Stimulated activated CD4-positive, alpha-beta T cell treated with anti-CD3 and anti-CD28 coated beads, TNF-alpha, amount 100 ng/mL, for 24 hours (primary cell): ENCODE data around the gene MTA1.

ENCODE experiments used
- DNase-seq, 3 experiments: peaks; one replicate each; pipeline ENCODE4 v3.0.0-alpha.2; 2020; ENCODE audit warnings: low read depth in 3 of 3

MTA1 gene

DNA sequence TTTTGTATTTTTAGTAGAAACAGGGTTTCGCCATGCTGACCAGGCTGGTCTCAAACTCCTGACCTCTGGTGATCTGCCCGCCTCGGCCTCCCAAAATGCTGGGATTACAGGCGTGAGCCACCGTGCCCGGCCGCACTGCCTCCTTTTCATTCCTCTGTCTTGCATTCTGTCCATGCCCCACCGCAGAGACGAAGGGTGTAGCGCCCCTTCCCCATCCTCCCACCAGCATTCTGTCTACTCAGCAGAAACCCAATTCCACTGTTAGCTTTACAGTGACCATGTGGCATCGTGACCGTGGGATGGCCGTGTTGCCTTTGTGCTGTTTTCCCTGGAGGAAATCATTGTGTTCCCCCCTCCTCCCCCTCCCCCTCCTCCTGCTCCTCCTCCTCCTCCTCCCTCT, 11.0 kb upstream of the MTA1 start:
- no peak for DNase-seq

DNA sequence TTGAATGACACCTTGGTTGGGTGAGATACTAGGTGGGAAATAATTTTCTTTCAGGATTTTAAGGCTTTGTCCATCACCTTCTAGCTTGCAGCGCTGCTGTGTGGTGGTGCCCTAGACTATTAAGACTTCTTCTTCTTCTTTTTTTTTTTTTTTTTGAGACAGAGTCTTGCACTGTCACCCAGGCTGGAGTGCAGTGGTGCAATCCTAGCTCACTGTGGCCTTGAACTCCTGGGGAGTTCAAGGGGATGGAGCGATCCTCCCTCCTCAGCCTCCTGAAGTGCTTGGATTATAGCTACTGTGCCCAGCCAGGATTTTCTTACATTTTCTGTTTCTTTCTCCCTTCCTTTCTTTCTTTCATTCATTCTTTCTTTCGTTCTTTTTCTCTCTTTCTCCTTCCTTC, 10.3 kb upstream of the MTA1 start:
- no peak for DNase-seq

DNA sequence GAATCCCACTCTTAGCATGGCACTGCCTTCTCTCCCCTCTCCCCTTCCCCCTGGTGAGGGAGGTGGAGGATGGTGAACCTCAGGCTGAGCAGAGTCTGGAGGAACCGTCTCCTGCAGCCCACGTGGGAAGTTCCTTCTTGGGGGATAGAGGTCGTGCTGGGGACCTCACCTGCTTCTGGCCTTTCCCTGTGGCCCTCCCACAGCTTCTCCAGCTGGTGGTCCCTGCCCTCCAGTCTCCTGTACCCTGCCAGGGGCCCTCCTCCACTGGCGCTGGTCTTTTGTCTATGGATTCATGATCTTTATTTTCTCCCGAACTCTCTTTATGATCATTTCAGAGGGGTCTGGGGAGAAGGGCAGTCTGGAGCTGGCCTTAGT, 9.0 kb upstream of the MTA1 start:
- DNase-seq: no peak

DNA sequence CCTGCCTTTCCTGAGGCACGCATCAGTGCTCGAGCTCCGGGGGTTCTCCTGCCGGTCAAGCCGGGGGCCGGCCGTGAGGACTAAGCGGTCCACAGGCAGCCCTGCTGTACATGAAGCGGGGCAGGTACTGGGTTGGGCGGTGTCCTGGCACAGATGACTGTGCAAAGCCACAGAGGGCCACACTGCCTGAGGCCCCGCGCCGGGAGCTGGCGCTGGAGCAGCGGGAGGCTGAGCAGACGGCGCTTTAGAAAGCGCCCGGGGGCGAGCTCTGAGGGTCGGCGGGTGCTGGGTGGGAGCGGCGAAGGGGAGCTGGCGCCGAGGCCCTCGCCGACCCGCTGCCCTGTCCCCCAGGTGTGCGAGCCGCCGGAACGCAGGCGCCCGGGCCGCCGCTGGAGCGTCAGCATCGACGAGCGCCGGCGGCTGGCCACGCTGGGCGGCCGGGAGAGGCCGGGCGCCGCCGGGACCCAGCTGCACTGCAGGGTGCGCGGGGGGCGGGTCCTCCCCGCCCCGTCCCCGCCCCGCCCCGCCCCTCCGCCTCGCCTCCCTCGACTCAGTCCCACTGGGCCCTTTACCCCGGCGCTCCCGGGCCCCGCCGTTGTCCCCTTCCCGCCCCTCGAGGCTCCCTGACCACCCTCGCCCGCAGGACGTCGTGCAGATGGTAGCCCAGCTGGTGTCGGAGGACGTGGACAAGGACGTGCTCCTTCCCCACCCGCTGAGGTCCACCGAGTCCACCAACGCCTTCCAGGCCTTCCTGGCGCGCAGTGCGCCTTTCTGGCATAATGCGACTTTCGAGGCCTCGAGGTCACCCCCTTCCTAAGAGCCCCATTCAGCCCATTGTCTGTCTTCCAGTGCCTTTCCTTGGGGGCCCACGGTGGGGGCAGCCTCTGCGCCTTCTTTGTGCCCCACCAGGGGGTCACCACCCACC, 8.3 kb upstream of the MTA1 start:
- no peak for DNase-seq

DNA sequence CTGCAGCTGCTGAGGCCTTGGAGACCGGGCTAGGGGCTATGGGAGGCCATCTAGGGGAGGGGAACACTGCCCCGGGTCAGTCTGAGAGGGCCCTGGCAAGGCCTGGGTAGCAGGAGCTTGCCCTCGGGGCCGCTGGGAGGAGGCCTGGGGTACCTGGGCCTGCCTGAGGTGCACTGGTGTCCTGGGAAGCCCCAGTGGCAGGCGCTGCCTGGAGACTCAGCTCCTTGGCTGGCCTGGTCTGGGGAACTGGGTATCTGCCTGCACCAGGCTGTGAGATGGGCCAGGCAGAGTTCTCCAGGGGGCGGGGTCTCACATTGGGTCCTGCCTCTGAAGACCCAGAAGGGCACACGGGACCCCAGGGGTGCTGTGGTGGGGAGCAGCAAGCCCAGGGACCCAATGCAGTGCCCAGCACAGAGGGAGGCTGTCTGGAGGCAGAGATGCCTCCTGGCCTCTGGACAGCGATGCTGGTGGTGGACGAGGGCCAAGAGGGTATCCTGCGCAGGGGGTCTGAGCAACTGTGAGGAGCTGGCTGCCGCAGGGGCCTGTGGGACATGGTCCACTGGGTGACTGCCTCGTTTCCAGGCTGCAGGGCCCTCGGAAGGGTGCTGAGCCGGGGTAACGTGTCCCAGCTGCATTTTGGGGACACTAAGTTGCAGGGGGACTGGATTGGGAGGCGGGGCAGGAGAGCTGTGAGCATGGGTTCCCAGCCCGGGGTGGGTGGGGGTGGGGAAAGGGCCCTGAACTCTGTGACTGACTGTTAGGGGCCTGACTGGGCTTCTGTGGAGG, 7.4 kb upstream of the MTA1 start:
- DNase-seq: no peak

DNA sequence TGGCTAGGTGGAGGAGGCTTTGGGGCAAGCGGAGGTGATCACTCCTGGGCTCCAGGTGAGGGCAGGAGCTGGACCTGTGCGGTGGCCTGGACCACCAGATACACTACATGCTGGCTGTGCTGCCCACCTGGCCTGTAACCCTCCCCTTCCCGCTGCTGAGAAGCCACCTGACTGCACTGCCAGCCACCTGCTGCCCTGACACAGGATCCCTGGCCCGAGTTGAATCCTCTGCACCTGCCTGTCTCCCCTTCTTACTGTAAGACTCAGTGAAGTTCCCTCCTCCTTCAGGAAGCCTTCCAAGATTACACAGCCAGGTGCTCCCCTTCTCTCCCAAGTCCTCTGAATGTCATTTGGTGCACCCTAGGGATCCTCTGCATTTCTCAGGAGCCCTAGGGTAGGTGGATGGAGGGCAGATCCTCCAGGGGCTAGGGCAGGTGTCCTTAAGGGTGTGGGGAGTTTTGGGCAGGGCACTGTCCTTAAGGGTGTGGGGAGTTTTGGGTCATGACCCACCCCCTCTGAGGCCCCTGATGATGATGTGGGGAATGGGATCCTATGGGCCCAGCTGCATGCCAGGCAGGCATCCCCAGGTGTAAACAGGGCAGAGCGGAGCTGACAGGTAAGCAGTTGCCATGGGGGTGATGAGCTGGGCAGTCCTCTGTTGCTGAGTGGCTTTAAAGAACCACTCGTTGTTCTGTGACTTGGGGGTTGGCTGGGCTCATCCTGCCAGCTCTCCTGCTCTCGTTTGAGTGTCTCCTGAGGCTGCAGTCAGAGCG, 6.7 kb upstream of the MTA1 start:
- no peak for DNase-seq

DNA sequence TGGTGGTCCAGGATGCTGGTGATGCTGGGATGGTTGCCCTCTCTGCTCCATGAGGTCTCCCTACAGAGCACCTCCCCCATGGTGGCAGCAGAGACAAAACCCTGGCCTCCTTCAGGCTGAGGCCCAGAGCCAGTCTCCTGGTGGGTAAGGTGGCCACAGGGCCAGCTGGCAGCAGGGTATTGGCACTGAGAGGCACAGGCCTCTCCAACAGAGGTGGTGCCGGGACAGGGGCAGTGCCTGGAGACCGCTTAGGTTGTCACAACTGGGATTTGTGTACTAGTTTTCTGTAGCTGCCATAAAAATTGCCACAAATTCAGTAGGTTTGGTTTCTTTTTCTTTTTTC, 6.1 kb upstream of the MTA1 start:
- DNase-seq: no peak

DNA sequence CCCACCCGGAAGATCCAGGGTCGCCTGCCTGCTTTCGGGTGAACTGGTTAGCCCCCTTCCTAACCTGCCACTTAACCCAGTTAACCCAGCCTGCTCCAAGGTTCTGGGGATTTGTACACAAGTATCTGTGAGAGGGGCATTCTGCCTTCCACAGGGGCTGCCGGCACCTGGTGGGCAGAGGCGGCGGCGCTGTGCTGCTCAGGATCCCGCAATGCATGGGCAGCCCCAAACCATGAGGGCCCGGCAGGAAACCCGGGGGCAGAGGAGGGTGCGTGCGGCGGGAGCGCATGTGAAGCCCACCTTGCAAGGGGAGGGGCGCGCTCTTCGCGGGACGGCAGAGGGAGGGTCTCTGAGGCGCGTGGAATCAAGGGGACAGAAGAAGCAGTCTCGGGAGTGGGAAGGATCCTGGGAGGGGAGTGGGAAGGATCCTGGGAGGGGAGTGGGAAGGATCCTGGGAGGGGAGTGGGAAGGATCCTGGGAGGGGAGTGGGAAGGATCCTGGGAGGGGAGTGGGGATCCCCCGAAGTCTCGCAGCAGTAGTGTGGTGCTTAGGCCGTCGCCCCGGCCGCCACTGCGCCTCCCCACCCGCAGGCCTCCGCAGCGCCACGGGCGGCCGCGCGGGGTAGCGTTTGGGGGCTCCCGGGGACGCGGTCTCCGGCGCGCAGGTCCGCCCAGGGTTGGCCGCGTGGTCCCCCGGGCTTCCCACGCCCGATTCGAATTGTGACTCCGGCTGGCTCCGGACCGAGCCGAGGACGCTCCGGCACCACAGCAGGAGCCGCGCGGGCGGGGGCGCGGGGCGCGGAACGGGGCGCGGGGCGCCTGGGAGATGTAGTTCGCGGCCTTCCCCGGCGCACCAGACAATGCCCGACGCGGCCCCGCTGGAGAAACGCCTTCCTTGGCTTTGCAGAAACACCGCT, 4.9 kb upstream of the MTA1 start:
- DNase-seq: peak; percentile 36 to 62 (median 60)

DNA sequence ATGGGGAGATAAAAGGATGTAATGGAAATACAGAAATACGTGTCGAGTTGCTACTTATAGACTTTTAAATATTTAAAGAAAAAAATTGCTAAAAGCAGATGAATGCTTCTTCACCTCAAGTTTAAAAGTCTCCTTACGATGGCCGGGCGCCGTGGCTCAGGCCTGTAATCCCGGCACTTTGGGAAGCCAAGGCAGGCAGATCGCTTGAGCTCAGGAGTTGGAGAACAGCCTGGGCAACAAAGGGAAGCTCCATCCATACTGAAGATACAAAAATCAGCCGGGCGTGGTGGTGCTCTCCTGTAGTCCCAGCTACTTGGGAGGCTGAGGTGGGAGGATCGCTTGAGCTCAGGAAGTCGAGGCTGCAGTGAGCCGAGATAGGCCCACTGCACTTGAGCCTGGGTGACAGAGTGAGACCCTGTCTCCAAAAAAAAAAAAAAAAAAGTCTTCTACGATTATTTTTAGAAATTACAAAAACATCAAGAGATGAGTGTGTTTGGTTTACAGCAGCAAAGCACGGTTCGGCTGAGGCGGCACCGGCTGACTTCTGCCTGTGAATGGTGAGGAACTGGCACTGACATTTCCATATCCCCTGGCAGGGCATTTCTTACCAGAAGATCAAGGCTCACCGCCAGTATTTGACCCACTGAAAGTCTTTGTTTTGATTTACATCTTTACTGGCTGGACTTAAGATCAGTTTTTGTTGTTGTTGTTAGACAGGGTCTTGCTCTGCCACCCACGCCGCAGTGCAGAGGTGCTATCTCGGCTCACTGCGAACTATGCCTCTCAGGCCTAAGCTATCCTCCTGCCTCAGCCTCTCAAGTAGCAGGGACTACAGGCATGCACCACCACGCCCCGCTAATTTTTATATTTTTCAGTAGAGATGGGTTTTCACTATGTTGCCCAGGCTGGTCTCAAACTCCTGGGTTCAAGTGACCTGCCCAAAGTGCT, 3.9 kb upstream of the MTA1 start:
- DNase-seq: no peak

DNA sequence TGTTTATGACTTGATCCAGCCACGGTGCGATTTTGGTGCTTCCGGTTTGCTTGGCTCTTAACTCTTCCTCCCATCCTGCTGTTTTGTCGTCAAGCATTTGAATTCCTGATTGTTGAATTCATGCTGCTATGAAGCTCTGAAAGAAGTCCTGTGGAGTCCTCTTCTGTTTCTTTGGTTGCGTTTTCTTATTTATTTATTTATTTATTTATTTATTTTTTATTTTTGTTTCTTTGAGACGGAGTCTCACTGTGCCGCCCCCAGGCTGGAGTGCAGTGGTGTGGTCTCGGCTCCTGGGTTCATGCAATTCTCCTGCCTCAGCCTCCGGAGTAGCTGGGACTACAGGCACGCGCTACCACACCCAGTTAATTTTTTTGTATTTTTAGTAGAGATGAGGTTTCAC, 3.0 kb upstream of the MTA1 start:
- no peak for DNase-seq

DNA sequence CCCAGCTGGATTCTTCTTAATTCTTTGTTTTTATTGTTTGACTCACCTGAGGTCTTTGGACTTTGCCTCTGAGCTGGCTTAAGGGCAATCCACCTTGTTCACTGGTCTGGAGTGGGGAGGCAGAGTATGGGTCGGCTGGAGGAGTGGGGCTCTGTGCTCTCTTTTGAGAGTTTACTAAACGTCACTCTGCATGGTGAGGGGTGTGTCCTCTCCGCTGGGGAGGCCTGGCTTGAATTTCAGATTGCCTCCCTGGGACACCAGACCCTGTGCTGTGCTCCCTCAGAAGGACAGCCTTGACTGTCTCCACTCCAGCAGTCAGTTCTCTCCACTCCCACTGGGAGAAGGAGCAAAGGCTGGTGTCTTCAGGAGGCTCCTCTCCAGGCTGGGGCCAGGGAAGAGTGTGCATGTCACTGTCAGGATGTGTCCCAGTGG, 1.9 kb upstream of the MTA1 start:
- no peak for DNase-seq

DNA sequence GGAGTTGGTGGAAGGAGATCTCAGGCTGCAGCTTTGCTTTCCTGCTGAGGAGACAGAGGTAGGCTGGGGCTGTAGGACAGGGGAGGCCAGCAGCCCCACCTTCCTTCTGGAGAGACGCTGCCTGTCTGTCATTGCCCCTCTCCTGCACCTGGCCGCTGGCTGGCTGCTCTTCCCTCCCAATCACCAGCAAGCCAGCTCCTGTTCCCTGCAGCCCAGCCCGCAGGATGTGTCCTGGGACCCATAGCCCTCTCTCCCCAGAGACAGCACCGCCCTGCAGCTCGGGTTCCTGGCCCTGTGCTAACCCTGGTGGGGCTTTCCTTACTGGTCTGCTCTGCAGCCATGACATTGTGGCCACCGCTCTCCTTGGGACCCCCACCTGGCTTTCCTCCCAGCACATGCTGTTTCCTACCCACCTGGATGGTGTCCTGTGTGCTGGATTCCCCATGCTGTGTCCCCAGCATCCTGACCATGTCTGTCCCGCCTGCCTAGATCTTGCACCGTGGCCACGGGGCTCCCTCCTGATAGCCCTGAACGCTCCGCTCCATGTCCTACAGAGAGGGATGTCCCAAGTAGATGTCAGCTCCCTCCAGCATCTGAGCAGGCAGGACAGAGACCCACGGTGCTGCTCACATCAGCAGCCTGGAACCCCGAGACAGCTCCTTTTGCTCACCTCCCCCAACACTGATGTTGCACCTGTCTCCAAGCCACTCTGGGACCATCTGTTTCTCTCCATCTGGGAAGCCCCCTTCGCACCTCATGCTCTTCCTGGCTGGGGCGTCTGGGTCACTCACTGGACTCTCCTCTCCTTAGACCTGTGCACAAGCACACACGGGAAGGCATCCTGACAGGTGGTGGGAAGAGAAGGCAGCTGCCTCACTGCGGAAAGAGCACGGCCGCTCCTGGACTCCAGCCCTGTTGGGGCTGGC, 1.1 kb upstream of the MTA1 start:
- no peak for DNase-seq

DNA sequence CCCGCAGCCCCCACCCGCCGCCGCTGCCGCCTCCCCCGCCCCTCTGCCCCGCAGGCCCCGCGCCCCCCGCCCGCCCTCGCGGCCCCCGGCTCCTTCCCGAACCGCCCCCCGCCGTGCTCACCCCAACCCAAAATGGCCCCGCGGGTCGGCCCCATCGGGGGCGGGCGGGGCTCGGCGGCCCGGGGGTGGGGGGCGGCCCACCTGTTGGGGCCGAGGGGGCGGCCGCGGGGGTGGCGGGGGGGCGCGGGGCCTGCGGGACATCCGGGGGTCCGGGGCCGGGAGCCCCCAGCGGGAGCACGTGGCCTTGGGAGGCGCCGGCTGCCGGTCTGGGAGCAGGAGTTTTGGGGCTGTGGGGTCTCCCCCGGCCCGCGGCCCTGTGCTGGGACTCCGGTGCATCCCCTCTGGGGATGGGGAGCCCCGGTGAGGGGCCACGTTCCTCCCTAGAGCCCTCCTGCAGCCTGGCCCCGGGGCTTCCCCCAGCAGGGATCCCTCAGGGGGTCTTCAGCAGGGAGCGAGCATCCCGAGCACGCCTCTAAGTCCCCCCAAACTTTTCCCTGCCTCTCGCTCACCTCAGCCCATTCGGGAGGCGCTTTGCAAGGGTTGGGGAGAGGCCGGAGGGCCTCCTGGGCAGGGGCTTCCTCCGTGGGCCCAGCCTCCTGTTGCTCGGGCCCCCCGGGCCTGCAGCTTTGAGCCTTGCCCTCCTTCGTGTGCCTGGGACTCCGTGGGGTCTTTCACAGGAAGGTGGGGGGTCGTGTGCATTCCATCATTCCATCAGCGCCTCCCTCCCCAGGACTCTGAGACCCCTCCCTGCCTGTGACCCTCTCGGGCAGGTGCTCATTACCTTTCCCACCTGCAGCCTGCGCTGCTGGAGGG, 710 bp downstream of the MTA1 start:
- no peak for DNase-seq

DNA sequence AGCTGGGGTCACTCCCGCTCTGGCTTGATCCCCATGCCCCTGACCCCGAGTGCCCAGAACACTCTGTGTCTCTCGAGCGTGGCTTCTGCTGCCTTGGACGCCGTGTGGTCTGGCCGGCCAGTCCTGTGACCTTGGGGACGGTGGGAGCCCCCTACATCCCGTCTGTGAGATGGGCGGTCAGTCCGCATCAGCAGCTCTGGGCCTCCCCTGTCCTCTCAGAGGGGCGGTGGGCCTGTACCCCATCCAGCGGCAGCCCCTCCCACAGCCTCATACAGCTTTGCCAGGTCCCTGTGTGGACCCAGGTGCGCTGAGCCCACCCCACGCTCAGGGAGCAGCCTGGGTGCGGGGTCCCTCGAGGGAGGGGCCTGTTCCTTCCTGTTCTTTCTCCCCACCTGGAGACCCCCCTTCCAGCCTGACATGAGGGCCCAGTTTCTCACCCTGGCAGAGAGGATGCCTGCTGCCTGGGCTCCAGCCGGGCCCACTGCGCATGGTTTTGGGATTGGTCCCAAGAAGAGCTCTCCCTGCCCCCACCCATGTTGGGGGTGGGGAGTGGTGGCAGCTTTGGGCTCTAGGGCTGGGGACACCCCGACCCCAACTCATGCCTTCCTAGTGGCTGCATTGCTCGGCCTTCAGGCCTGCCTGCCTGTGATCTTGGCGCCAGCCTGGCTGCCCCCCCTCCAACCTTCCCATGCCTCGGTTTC, 1.5 kb downstream of the MTA1 start:
- no peak for DNase-seq

DNA sequence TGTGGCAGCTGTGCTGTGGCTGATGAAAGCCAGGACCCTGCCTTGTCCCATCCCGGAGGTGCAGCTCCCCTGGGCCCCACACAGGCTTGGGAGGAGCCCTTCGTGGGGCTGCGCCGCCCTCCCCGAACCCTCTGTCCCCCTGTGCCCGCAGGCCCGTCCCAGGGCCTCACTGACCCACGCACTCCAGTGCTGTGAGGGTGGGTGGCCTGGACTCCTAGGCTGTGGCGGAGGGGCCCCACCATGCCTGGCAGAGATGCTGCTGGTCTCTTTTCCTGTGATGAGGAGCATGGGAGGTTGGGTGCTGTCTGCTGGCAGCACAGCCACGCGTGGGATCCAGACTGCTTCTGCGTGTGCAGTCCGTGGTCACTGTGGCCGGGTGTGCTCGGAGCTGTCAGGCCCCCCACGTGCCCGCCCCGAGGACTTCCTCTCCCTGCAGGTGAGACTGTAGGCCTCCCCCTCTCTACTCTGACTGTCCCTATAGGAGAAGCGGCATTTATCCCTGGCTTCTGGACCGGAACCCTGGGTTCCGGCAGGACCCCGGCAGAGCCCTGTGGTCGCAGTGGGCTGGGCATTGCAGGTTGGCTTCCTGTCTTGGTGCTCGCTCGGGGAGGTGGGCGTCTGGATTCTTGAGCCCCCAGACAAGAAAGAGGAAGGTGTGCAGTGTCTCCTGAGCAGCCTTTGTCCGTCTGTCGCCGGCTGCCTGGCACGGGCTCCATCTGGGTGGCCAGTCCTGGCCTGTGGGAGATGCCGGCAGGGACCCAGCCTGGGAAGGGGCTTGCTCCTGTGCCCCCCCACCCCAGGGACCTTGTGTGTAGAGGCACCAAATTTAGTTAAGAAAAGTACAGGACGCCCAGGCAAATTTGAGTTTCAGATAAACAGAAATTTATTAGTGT, 2.3 kb downstream of the MTA1 start:
- DNase-seq: no peak

DNA sequence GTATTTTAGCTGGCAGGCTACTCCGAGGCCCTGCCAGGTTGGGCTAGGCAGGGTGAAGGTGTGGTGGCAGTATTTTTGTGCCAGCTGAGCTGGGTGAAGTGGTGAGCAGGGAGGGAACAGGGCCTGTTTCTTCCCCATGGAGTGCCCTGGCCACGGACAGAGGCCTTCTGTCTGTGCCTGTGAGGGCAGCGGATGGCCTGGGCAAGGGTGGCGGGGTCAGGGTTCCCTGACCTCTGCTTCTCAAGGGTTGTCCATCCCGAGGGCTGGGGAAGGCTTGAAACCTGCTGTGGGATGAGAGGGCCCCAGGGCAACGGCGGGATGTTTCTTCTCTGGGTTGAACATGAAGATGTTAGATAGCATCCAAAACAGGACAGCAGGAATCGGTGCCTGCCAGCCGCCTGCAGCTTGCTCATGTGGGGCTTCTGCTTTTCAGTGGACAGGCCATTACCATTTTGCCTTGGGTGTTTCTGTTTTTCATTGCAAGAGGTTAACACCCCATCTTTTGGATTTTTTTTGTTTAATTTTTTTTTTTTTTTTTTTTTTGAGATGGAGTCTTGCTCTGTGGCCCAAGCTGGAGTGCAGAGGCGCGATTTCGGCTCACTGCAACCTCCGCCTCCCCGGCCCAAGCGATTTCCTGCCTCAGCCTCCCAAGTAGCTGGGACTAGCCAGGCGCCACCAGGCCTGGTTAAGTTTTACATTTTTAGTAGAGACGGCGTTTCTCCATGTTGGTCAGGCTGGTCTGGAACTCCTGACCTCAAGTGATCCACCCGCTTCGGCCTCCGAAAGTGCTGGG, 3.3 kb downstream of the MTA1 start:
- DNase-seq: no peak
